Measurements from ENCODE around the gene MT1B.

The MT1B gene

GRCh38 chr16:56689171-56689570, 37.5 kb downstream of the MT1B start:
- DNase-seq: no peak

GRCh38 chr16:56690420-56691122, 38.9 kb downstream of the MT1B start:
- DNase-seq: no peak

- no peak for DNase-seq
Measured at GRCh38 chr16:56691885-56692284, 40.2 kb downstream of the MT1B start.

- no peak for DNase-seq
Measured at GRCh38 chr16:56695246-56695645, 43.6 kb downstream of the MT1B start.

GRCh38 chr16:56697456-56698155, 45.9 kb downstream of the MT1B start:
- peak; percentile 24 for DNase-seq

GRCh38 chr16:56700195-56700594, 48.5 kb downstream of the MT1B start:
- no peak for DNase-seq

- no peak for DNase-seq
Measured at GRCh38 chr16:56700631-56701030, 48.9 kb downstream of the MT1B start.

GRCh38 chr16:56701534-56701933, 49.8 kb downstream of the MT1B start:
- no peak for DNase-seq

All from activated CD8-positive, alpha-beta memory T cell treated with anti-CD3 and anti-CD28 coated beads for 24 hours (primary cell).